ENCODE results near the gene RBBP8. TPM values are rescaled to one million over a fixed set of nuclear protein-coding genes. Genes with fewer than 3 reads are reported as not detected.
A peak's percentile ranks its signal among the peaks of the same experiment; 100 is the strongest.

RBBP8 gene
- total RNA-seq, 1 experiment from 2014 or later, result 65.2 TPM

DNA sequence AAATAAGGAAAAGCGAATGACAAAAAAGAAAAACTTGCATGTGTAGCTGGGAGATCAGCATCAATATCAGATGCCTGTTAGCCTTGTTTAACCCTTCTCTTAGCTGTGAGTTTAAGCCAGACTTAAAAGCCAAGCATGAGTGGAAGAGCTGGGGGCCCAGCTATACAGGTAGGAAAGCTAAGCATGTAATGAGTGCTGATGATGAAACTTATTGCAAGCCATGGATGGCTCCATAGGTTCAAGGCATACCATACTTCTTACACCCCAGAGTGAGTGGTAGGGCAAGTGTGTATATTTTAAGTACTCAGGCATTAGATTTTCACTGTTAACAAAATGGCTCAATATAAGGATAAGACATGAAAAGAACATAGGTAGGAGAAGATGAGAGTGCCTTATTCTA, 28.0 kb downstream of the RBBP8 start:
- Histone ChIP-seq H3K4me2 (ENCODE audit: insufficient read depth, insufficient read length, low read length) (no peak overlapping the region), H3K56ac (ENCODE audit: insufficient read length, low read depth, low read length) (no peak overlapping the region), H3T11ph (ENCODE audit: low read length) (no peak overlapping the region), H3K79me2 (ENCODE audit: insufficient read depth, low read length) (no peaks in the 10 kb centered on the region), H3K18ac (ENCODE audit: insufficient read length, low read depth, low read length) (no peak overlapping the region), H4K8ac (replicated peaks; ENCODE audit: insufficient read length, low read depth, low read length) (no peak overlapping the region), H2BK120ac (ENCODE audit: low read depth, low read length, poor library complexity, severe bottlenecking) (no peak overlapping the region), H2BK15ac (ENCODE audit: low read depth, low read length) (no peak overlapping the region), H3K27me3 (ENCODE audit: insufficient read depth, low read length) (no peaks in the 10 kb centered on the region), H2AFZ (ENCODE audit: low read length) (no peak overlapping the region), H3K9ac (ENCODE audit: extremely low read depth, insufficient read length, low read length) (no peak overlapping the region), H4K91ac (ENCODE audit: insufficient read length, low read depth, low read length) (no peak overlapping the region), H2BK5ac (ENCODE audit: insufficient read length, low read length) (no peak overlapping the region), H3K14ac (ENCODE audit: insufficient read depth, low read length) (no peak overlapping the region), H3K23me2 (ENCODE audit: insufficient read length, low read depth, low read length, poor library complexity, severe bottlenecking) (no peaks in the 10 kb centered on the region), H3K4ac (ENCODE audit: low read depth, low read length) (no peak overlapping the region), H3K27ac (ENCODE audit: insufficient read length, low read depth, low read length) (no peak overlapping the region), H3K4me1 (ENCODE audit: insufficient read depth, low read length) (no peaks in the 10 kb centered on the region), H2AK5ac (ENCODE audit: insufficient read length, low read length) (no peak overlapping the region), H3K9me3 (ENCODE audit: control insufficient read depth, low read depth, low read length) (no peaks in the 10 kb centered on the region), H3K79me1 (ENCODE audit: insufficient read depth, low read depth, low read length, poor library complexity, severe bottlenecking) (peaks cover 3% of the 10 kb centered on the region), H4K20me1 (ENCODE audit: control insufficient read depth, insufficient read depth, insufficient read length) (no peaks in the 10 kb centered on the region), H2BK20ac (ENCODE audit: low read depth, low read length, poor library complexity, severe bottlenecking) (no peak overlapping the region), H3K23ac (ENCODE audit: insufficient read length, low read depth, low read length) (no peak overlapping the region), H4K5ac (ENCODE audit: insufficient read length, low read depth, low read length) (no peak overlapping the region), H2BK12ac (ENCODE audit: insufficient read length, low read depth, low read length) (no peak overlapping the region)
- Mint-ChIP-seq H3K27ac (peak overlapping the region in 2 of 3 experiments; percentile 18 to 36; a peak in 2 of 7 replicates), H3K27me3 (ENCODE audit: low read depth) (no peaks in the 10 kb centered on the region), H3K4me3 (no peak overlapping the region), H3K9me3 (no peaks in the 10 kb centered on the region; a peak in 1 of 5 replicates), H3K4me1 (peaks cover 4 to 7% of the 10 kb centered on the region in 2 experiments; a peak in 2 of 4 replicates), H3K36me3 (ENCODE audit: insufficient read depth in 1 of 3, low read depth in 3 of 3) (peaks cover 6 to 37% (median 23%) of the 10 kb centered on the region in 3 experiments)
- no peak for DNase-seq
- TF ChIP-seq, protein P1, sequence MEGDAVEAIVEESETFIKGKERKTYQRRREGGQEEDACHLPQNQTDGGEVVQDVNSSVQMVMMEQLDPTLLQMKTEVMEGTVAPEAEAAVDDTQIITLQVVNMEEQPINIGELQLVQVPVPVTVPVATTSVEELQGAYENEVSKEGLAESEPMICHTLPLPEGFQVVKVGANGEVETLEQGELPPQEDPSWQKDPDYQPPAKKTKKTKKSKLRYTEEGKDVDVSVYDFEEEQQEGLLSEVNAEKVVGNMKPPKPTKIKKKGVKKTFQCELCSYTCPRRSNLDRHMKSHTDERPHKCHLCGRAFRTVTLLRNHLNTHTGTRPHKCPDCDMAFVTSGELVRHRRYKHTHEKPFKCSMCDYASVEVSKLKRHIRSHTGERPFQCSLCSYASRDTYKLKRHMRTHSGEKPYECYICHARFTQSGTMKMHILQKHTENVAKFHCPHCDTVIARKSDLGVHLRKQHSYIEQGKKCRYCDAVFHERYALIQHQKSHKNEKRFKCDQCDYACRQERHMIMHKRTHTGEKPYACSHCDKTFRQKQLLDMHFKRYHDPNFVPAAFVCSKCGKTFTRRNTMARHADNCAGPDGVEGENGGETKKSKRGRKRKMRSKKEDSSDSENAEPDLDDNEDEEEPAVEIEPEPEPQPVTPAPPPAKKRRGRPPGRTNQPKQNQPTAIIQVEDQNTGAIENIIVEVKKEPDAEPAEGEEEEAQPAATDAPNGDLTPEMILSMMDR (conservative IDR thresholded peaks at IDR 0.05), result no peak
- WGBS (ENCODE audit: extremely low coverage, insufficient read length, low lambda C conversion rate), result no CpG with 5 or more reads among the region's 1 CpG

Data from H9 (cell line).